ENCODE results near the gene ARMH1. TPM values are rescaled to one million over a fixed set of nuclear protein-coding genes. Genes with fewer than 3 reads are reported as not detected.
A peak's percentile ranks its signal among the peaks of the same experiment; 100 is the strongest.

Gene ARMH1
- total RNA-seq, 8 experiments from 2014 or later, result 3.4 to 20.8 (median 6.0) TPM

DNA sequence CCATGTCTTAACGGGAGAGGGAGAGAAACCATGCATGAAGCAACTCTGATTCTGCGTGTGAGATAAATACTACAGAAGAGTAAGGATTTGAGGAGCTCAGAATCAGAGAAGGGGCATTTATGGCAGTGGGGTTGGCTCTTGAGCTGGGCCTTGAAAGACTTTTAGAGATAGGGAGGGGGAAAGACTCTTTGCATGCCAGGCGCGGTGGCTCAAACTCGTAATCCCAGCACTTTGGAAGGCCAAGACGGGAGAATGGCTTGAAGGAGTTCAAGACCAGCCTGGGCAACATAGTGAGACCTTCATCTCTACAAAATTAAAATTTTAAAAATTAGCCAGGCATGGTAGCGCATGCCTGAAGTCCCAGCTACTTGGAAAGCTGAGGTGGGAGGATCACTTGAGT is 672 bp downstream of the ARMH1 start:
- WGBS, 10 experiments, result 65 to 100% (median 98%) methylated on average over 1 to 7 of the region's 7 CpGs; no CpG with 5 or more reads in 1 of the 10 experiments
- peak overlapping the region in 1 of 2 donors; percentile 56 for H3K27ac ChIP-seq
- in situ Hi-C loops (cut with MboI; ENCODE audit: low pct_unique_long_range_greater_than_20kb in 2 of 9, low sequenced_read_pairs in 9 of 9, unreplicated experiment in 9 of 9), result no loop called here

DNA sequence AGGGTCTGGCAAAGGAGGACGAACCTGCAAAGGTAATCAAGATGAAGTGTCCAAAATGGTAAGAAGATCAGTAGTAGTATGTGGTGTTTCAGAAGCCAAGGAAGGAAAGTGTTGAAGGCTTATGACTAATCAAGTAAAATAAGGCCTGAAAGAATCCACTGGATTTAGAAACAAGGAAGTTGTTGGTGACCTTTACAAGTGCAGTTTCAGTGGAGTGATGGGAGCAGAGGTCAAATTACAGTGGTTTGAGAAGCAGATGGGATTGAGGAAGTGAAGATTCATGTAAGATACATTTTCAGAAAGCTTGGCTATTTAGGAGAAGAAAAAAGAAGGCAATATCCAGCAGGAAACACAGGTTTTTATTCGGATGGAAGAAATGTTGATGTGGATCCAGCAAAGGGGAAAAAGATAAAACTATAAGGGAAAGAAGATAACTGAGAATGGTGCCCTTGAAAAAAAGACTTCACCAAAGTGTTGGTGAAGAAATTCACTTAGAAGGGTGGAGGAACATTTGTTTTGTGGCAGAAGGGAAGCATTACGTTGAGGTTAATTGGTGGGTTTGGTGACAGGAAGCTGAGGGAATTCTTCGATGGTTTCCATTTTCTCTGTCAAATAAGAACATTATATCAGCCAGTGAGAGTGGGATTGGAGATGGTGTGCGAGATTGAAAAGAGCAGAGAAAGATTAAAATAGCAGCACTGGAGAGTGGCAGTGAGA is 2.1 kb downstream of the ARMH1 start:
- Histone ChIP-seq H3K4me3 (no peak overlapping the region), H3K4me1 (replicated peaks in 1 of 2) (peaks cover 26 to 29% of the 10 kb centered on the region in 2 donors), H3K27ac (no peak overlapping the region)
- WGBS, 10 experiments, result 42 to 100% (median 85%) methylated on average over 2 to 5 of the region's 5 CpGs; no CpG with 5 or more reads in 1 of the 10 experiments
- in situ Hi-C loops (cut with MboI; ENCODE audit: low pct_unique_long_range_greater_than_20kb in 2 of 9, low sequenced_read_pairs in 9 of 9, unreplicated experiment in 9 of 9), result no loop called here
- no peak for ATAC-seq (replicated peaks in 6 of 8)

More for the DNA sequence above, 672 bp downstream of the ARMH1 start:
- Histone ChIP-seq H3K4me1 (replicated peaks in 1 of 2) (peaks cover 26 to 29% of the 10 kb centered on the region in 2 donors), H3K4me3 (peak overlapping the region; percentile 61 to 92 (median 67))
- ATAC-seq (replicated peaks in 6 of 8), result no peak

DNA sequence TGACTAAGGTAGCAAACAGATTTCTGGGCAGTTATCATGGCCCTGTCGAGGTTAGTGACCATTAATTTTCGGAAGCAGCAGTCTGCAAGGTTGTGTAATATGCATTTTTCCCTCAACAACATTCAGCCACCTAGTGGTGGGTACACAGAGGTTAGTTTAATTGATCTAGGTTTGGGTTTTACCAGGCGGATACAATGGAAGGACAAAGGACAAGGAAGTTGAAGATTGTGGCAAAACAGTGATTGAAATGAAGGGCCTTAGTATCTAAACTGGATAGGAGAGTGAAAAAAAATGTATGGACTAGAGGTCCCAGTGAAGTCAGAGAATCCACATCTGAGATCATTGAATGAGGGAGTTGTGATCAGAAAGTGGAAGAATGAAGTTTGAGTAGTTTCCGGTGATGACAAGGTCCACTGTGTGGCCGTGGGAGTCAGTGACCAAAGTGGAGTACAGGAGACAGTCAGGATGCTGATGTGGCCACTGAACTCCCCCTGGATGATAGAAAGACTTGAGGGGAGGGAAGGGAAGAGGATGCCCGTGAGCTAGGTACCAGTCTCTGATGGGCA is 2.8 kb downstream of the ARMH1 start:
- H3K4me3 ChIP-seq, result no peak overlapping the region
- H3K27ac ChIP-seq, result no peak overlapping the region
- 0 to 100% (median 58%) methylated on average over 1 to 6 of the region's 6 CpGs for WGBS, 10 experiments
- no peak for ATAC-seq (replicated peaks in 6 of 8)
- H3K4me1 ChIP-seq (replicated peaks in 1 of 2), result peaks cover 21 to 29% of the 10 kb centered on the region in 2 donors
- in situ Hi-C loops (cut with MboI; ENCODE audit: low pct_unique_long_range_greater_than_20kb in 2 of 9, low sequenced_read_pairs in 9 of 9, unreplicated experiment in 9 of 9), result no loop called here

DNA sequence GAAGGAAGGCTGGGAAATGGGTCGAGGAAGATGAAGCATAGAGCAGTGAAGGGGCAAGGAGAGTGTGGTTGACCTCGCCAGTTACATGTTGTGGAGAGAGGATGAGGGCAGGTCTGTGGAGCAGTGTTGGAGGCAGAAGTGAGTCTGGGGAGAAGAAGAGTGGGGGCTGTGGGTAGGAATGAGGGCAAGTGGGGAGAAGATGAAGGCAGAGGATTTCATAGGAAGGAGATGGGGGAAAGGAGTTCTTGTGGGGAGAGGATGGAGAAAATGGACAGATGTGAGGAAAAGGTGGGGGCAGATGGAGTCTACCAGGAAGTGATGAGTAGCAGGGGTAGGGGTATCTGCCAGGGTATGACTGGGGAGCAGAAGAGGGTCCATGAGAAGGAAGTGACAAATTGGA is 3.6 kb downstream of the ARMH1 start:
- H3K4me1 ChIP-seq (replicated peaks in 1 of 2), result peaks cover 13 to 26% of the 10 kb centered on the region in 2 donors
- H3K27ac ChIP-seq, result no peak overlapping the region
- in situ Hi-C loops (cut with MboI; ENCODE audit: low pct_unique_long_range_greater_than_20kb in 2 of 9, low sequenced_read_pairs in 9 of 9, unreplicated experiment in 9 of 9), result no loop called here
- H3K4me3 ChIP-seq, result no peak overlapping the region
- no peak for ATAC-seq (replicated peaks in 6 of 8)
- 56 to 100% (median 89%) methylated on average over 1 to 2 of the region's 2 CpGs; no CpG with 5 or more reads in 2 of the 10 experiments for WGBS, 10 experiments

DNA sequence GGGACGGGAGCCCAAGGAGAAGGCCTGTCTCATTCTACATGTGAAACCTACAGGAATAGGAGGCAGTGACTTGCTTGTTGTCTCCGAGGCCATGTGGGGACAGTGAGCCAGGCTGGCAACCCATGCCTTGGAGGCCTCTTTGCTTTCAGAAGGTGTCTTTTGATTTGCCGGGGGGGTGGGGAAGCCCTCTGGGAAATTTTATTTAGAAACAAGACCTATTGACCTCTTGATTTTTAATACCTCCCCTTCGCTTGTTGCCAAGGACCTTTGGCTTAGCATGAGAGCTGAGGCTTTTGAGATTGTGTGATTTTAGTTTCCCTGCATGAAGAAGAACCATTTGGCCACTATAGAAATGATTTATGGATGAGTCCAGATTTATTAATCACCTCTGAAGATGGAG is 4.1 kb downstream of the ARMH1 start:
- WGBS, 10 experiments, result 20 to 100% (median 76%) methylated on average over 2 to 4 of the region's 4 CpGs; no CpG with 5 or more reads in 3 of the 10 experiments
- no peak overlapping the region for H3K27ac ChIP-seq
- H3K4me1 ChIP-seq (replicated peaks in 1 of 2), result peaks cover 8 to 22% of the 10 kb centered on the region in 2 donors
- no peak overlapping the region for H3K4me3 ChIP-seq
- ATAC-seq (replicated peaks in 6 of 8), result no peak
- in situ Hi-C loops (cut with MboI; ENCODE audit: low pct_unique_long_range_greater_than_20kb in 2 of 9, low sequenced_read_pairs in 9 of 9, unreplicated experiment in 9 of 9), result no loop called here

DNA sequence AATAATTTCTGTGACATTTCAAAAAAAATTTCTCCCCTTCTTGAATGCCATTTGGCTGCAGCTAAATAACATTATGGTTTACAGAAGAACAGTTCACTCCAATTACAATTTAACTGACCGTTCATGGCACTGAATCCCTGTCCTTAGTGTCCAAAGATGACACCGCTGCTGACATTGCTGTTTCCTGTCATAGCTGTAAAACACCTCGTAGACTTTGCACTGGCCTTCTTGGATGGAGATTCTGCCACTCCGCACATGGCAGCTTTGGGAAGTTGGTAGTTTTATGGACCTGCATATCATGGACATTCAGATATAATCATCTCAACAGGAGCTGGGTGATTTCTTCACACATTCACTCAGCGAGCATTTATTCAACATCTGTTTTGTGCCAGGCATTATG is 5.0 kb downstream of the ARMH1 start:
- no peak overlapping the region for H3K27ac ChIP-seq
- peaks cover 8 to 22% of the 10 kb centered on the region in 2 donors for H3K4me1 ChIP-seq (replicated peaks in 1 of 2)
- 75 to 100% (median 93%) methylated on average over 1 to 5 of the region's 5 CpGs for WGBS, 10 experiments
- ATAC-seq (replicated peaks in 6 of 8), result no peak
- in situ Hi-C loops (cut with MboI; ENCODE audit: low pct_unique_long_range_greater_than_20kb in 2 of 9, low sequenced_read_pairs in 9 of 9, unreplicated experiment in 9 of 9), result no loop called here
- no peak overlapping the region for H3K4me3 ChIP-seq

DNA sequence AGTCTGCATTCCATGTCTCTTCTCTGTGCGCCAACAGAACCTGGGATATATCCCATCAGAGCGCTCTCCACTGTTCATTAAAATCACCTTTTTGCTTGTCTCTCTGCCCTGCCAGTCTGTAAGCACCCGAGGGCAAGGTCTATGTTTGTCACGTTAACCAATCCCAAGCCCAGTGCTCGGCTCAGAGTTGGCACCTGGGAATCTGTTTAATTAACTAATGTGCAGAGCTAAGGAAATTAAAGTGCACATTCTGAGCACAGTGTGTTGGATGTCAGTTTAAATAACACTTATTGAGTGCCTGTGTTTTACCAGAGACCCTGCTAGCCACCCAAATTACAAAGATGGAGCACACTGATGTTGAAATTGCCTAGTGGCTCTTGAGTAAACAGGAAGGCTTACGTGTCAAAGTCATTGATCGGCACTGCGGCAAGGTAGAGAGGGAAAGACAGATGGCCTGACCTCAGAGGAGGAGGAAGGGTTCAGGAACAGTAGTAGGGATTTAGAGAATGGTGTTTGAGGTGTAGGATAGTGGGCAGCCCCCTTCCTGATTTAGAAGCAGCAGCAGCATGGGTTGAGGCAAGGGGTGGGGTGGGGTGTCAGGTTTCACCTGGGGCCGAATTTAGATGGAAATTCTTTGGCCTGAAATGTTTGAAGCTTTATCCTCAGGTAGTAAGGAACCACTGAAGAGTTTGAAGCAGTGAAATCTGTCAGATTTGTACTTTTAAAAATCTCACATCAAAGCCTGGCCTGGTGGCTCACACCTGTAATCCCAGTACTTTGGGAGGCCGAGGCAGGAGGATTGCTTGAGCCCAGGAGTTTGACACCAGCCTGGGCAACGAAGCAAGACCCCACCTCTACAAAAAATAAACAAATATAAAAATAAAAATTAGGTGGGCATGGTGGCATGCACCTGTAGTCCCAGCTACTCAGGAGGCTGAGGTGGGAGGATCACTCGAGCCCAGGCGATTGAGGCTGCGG is 7.7 kb downstream of the ARMH1 start:
- WGBS, 10 experiments, result 29 to 92% (median 81%) methylated on average over 2 to 13 of the region's 14 CpGs; no CpG with 5 or more reads in 1 of the 10 experiments
- no peak overlapping the region for H3K4me3 ChIP-seq
- H3K27ac ChIP-seq, result no peak overlapping the region
- in situ Hi-C loops (cut with MboI; ENCODE audit: low pct_unique_long_range_greater_than_20kb in 2 of 9, low sequenced_read_pairs in 9 of 9, unreplicated experiment in 9 of 9), result no loop called here
- no peak for ATAC-seq (replicated peaks in 6 of 8)
- H3K4me1 ChIP-seq (replicated peaks in 1 of 2), result peaks cover 0 to 13% of the 10 kb centered on the region in 2 donors

DNA sequence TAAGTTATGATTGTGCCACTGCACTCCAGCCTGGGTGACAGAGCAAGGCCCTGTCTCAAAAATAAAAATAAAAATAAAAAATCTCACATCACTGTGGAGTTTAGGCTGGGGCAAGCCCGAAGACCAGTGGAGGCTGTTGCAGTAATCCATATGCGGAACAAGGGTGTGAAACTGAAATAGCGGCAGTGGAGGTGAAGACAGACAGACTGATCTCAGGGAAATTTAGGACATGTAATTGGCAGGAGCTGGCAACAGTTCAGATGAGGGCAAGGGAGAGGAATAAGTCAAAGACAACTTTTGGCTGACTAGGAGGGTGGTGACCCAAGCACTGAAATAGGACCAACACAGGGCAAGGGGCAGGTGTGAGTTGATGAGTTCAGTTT is 8.4 kb downstream of the ARMH1 start:
- H3K4me3 ChIP-seq, result no peak overlapping the region
- WGBS, 10 experiments, result 80 to 100% (median 97%) methylated on average over 1 to 3 of the region's 3 CpGs; no CpG with 5 or more reads in 3 of the 10 experiments
- in situ Hi-C loops (cut with MboI; ENCODE audit: low pct_unique_long_range_greater_than_20kb in 2 of 9, low sequenced_read_pairs in 9 of 9, unreplicated experiment in 9 of 9), result no loop called here
- H3K4me1 ChIP-seq (replicated peaks in 1 of 2), result peaks cover 0 to 12% of the 10 kb centered on the region in 2 donors
- no peak overlapping the region for H3K27ac ChIP-seq
- ATAC-seq (replicated peaks in 6 of 8), result no peak

DNA sequence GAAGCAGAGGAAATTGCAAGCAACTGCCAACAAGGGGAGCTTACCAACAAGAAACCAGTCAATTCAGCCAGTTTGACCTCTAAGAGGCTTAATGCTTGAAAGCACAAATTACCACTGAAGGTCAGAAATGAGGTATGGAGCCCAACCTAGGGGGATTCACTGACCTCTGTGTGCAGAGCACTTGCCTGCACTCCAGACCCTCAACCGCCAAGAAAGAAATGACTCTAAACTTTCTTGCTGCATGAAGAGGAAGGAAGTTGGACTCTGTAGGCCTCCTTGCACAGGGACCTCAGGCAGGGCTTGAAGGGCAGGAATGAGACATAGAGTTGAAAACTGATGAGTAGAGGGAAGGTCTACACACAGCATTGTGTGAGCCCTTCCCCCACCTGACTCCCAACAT is 10.0 kb downstream of the ARMH1 start:
- 80 to 100% (median 95%) methylated on average over 1 of the region's 1 CpG; no CpG with 5 or more reads in 6 of the 10 experiments for WGBS, 10 experiments
- Histone ChIP-seq H3K4me1 (replicated peaks in 1 of 2) (peaks cover 2 to 16% of the 10 kb centered on the region in 2 donors), H3K27ac (no peak overlapping the region), H3K4me3 (no peak overlapping the region)
- in situ Hi-C loops (cut with MboI; ENCODE audit: low pct_unique_long_range_greater_than_20kb in 2 of 9, low sequenced_read_pairs in 9 of 9, unreplicated experiment in 9 of 9), result no loop called here
- ATAC-seq (replicated peaks in 6 of 8), result no peak

DNA sequence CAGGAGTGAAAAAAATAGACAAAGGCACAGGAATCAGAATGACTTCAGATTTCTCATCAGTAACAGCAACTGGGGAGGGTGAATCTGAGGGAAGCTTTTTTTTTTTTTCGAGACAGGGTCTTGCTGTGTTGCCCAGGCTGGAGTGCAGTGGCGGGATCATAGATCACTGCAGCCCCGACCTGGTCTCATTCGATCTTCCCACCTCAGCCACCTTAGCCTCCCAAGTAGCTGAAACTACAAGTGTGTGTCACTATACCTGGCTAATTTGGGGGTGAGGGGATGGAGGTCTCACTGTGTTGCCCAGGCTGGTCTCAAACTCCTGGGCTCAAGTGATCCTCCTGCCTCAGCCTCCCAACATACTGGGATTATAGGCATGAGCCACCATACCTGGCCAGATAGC is 10.7 kb downstream of the ARMH1 start:
- WGBS, 10 experiments, result 67 to 100% (median 93%) methylated on average over 1 to 4 of the region's 4 CpGs; no CpG with 5 or more reads in 2 of the 10 experiments
- in situ Hi-C loops (cut with MboI; ENCODE audit: low pct_unique_long_range_greater_than_20kb in 2 of 9, low sequenced_read_pairs in 9 of 9, unreplicated experiment in 9 of 9), result no loop called here
- Histone ChIP-seq H3K4me3 (no peak overlapping the region), H3K27ac (no peak overlapping the region), H3K4me1 (replicated peaks in 1 of 2) (peaks cover 5 to 20% of the 10 kb centered on the region in 2 donors)
- no peak for ATAC-seq (replicated peaks in 6 of 8)

DNA sequence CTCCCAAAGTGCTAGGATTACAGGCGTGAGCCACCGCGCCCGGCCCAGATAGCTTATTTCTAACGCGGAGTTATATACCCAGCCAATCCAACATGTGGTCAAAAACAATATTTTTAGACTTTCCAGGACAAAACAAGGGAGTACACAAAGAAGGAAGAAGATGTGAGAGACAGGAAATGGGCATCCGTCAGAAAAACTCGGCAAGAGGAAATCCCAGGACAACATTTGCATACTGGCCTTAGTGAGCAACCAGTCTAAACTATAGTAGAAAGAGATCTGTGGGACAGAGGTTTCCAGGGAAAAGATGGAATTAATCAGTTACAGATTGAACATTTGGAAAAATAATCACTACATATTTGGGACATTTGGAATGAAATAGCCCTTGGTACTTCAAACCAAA is 11.4 kb downstream of the ARMH1 start:
- 14 to 94% (median 51%) methylated on average over 1 to 8 of the region's 8 CpGs; no CpG with 5 or more reads in 6 of the 10 experiments for WGBS, 10 experiments
- H3K27ac ChIP-seq, result no peak overlapping the region
- in situ Hi-C loops (cut with MboI; ENCODE audit: low pct_unique_long_range_greater_than_20kb in 2 of 9, low sequenced_read_pairs in 9 of 9, unreplicated experiment in 9 of 9), result no loop called here
- peaks cover 5 to 20% of the 10 kb centered on the region in 2 donors for H3K4me1 ChIP-seq (replicated peaks in 1 of 2)
- H3K4me3 ChIP-seq, result no peak overlapping the region
- ATAC-seq (replicated peaks in 6 of 8), result no peak

DNA sequence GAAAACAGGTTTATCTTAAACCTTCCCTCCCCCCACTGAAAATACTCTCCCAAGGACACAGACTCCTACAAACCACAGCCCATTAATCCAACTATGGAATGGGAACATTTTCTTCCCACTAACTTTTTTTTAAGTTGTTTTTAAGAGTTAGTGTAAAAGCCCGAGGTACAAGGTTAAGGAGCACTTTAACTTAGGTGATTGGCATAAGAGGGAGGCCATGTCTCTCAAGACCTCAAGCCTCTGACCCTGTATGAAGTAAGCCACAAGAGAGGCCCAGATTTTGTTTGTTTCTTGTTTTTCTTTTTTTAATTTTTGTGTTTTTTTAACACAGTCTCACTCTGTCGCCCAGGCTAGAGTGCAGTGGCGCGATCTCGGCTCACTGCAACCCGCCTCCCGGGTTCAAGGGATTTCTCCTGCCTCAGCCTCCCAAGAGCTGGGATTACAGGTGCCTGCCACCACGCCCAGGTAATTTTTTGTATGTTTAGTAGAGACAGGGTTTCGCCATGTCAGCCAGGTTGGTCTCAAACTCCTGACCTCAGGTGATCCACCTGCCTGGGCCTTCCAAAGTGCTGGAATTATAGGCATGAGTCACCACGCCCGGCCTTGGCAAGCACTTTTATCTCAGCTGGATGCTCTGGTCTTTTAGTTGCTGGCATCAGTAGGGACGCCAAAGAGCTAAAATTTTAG is 14.4 kb downstream of the ARMH1 start:
- no peak overlapping the region for H3K4me3 ChIP-seq
- peak overlapping the region in 1 of 2 donors; percentile 18 for H3K27ac ChIP-seq
- no peak for ATAC-seq (replicated peaks in 6 of 8)
- 66 to 91% (median 82%) methylated on average over 4 to 12 of the region's 12 CpGs; no CpG with 5 or more reads in 2 of the 10 experiments for WGBS, 10 experiments
- in situ Hi-C loops (cut with MboI; ENCODE audit: low pct_unique_long_range_greater_than_20kb in 2 of 9, low sequenced_read_pairs in 9 of 9, unreplicated experiment in 9 of 9), result no loop called here
- peaks cover 5 to 20% of the 10 kb centered on the region in 2 donors for H3K4me1 ChIP-seq (replicated peaks in 1 of 2)
